NCI-H2107 treated with DMSO at 0.1 percent for 48 hours (cell line): ENCODE data around the gene PRELID3B.
"Not testable (repeated sequence)": the region's sequence is repeated elsewhere in the genome, so short reads cannot be mapped to it uniquely, and the experiment has no call there.

Experiments
- DNase-seq: peaks from one replicate; lab custom pipeline; 2025; ENCODE audit not compliant: unreplicated experiment; lab: John Stamatoyannopoulos, UW

Gene PRELID3B

GRCh38 chr20:59050437-59050836 is 7.9 kb upstream of the PRELID3B start:
- no peak for DNase-seq

- DNase-seq = no peak
Measured at GRCh38 chr20:59048681-59049030, 6.1 kb upstream of the PRELID3B start.

- DNase-seq = no peak
Measured at GRCh38 chr20:59047938-59048680, 5.5 kb upstream of the PRELID3B start.

GRCh38 chr20:59046862-59047261 is 4.3 kb upstream of the PRELID3B start:
- no peak for DNase-seq

- DNase-seq = no peak
Measured at GRCh38 chr20:59044796-59045195, 2.2 kb upstream of the PRELID3B start.

- DNase-seq = no peak
Measured at GRCh38 chr20:59044295-59044694, 1.7 kb upstream of the PRELID3B start.

- DNase-seq = no peak
Measured at GRCh38 chr20:59043698-59044097, 1.1 kb upstream of the PRELID3B start.

- peak; percentile 70 for DNase-seq
Measured at GRCh38 chr20:59042796-59043631, 428 bp upstream of the PRELID3B start.

- not testable (repeated sequence) for DNase-seq
Measured at GRCh38 chr20:59041487-59041886, 1.1 kb downstream of the PRELID3B start.

- no peak for DNase-seq
Measured at GRCh38 chr20:59040667-59041066, 1.9 kb downstream of the PRELID3B start.

GRCh38 chr20:59039233-59039632 is 3.4 kb downstream of the PRELID3B start:
- DNase-seq = no peak

- DNase-seq = no peak
Measured at GRCh38 chr20:59037386-59037785, 5.2 kb downstream of the PRELID3B start.

GRCh38 chr20:59035381-59035780 is 7.2 kb downstream of the PRELID3B start:
- no peak for DNase-seq

GRCh38 chr20:59033616-59034165 is 8.9 kb downstream of the PRELID3B start:
- DNase-seq = peak; percentile 7

GRCh38 chr20:59033093-59033492 is 9.5 kb downstream of the PRELID3B start:
- no peak for DNase-seq

- peak; percentile 53 for DNase-seq
Measured at GRCh38 chr20:59032713-59033059, 9.9 kb downstream of the PRELID3B start.

- peak; percentile 88 for DNase-seq
Measured at GRCh38 chr20:59032023-59032712, 10.4 kb downstream of the PRELID3B start, which contains the start of gene ATP5F1E. Gene ATP5F1E (minus strand): TSS chr20:59032335. CDS start chr20:59032251, 84 bp downstream.

GRCh38 chr20:59031564-59032022 is 11.0 kb downstream of the PRELID3B start:
- no peak for DNase-seq

GRCh38 chr20:59030911-59031563 is 11.5 kb downstream of the PRELID3B start:
- no peak for DNase-seq

- DNase-seq = no peak
Measured at GRCh38 chr20:59028812-59029211, 13.8 kb downstream of the PRELID3B start.
